Activated naive CD8-positive, alpha-beta T cell treated with anti-CD3 and anti-CD28 coated beads, Interleukin-2, amount 10 ng/mL, durations not matched to agents 7 days and 5 days (primary cell): ENCODE data around the gene TAS2R40. TPM values are rescaled to one million over a fixed set of nuclear protein-coding genes. Genes with fewer than 3 reads are reported as not detected.
A peak's percentile ranks its signal among the peaks of the same experiment; 100 is the strongest.
"Not testable (repeated sequence)": the region's sequence is repeated elsewhere in the genome, so short reads cannot be mapped to it uniquely, and the experiment has no call there.

Experiments
- ATAC-seq: fragments of 150-1000 bp; cut with Tn5 transposase; one replicate; pipeline ENCODE4 v1.10.0; 2021; ENCODE audit warnings: low read depth, moderate library complexity
- POLR2A ChIA-PET: fragments of 350-600 bp; sonication (Branson Sonifier 250); formaldehyde crosslinking; loops from one replicate; lab custom pipeline; 2021; ENCODE audit warnings: antibody characterized with exemption; lab: Charles Lee
- DNase-seq: peaks from one replicate; pipeline ENCODE4 v3.0.0; 2021
- H3K27ac Mint-ChIP-seq: one replicate; pipeline ENCODE4 v1.8.0; 2022; ENCODE audit warnings: mild to moderate bottlenecking, mixed read lengths
- H3K27me3 Mint-ChIP-seq: one replicate; pipeline ENCODE4 v1.8.0; 2022; ENCODE audit warnings: mild to moderate bottlenecking, moderate library complexity, mixed read lengths
- H3K36me3 Mint-ChIP-seq: one replicate; pipeline ENCODE4 v1.8.0; 2021; ENCODE audit warnings: mild to moderate bottlenecking, mixed read lengths
- H3K4me1 Mint-ChIP-seq: one replicate; pipeline ENCODE4 v1.8.0; 2021; ENCODE audit warnings: mixed read lengths
- H3K4me3 Mint-ChIP-seq: one replicate; pipeline ENCODE4 v1.8.0; 2022; ENCODE audit warnings: mild to moderate bottlenecking, moderate library complexity, mixed read lengths
- H3K9me3 Mint-ChIP-seq: one replicate; pipeline ENCODE4 v1.8.0; 2021; ENCODE audit warnings: mixed read lengths
- total RNA-seq, 2 experiments: library from RNA; stranded (reverse); gene quantifications; one replicate each; pipeline ENCODE4 v1.2.3, GENCODE V29; 2021

TAS2R40 gene
- not detected for total RNA-seq

GRCh38 chr7:143221737-143222136, at the start of gene TAS2R40:
Gene TAS2R40 (plus strand): TSS chr7:143222037. CDS start chr7:143222079, 42 bp downstream.
- Mint-ChIP-seq H3K9me3 (no peaks in the 10 kb centered on the region), H3K27ac (no peak within 1 kb of the TSS), H3K4me1 (no peaks in the 10 kb centered on the region), H3K36me3 (no peaks in the 10 kb centered on the region), H3K27me3 (peaks cover 28% of the 10 kb centered on the region), H3K4me3 (no peak within 1 kb of the TSS)
- POLR2A ChIA-PET = no interaction called here
- DNase-seq (no peak), ATAC-seq (no peak)

DNA sequence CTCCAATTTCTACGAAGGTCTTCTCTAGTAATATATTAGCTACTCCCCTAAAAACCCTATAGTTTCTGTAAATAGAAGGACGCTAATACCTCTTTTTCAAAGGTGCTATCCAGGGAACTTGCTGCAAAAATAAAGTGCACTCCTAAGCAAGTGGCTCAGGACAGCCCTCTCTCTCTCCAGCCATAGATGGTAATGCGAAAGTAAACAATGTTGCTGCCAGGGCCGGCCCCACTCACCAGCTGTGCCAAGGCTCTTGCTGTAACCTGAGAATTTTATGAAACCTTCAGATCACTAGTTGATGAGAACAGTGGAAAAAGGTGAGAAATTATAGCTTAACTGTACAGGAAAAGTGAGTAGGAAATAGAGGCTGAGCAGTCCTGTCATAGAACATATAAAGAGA, 49.5 kb upstream of the TAS2R40 start:
- H3K27me3 Mint-ChIP-seq = peaks cover 7% of the 10 kb centered on the region
- H3K27ac Mint-ChIP-seq = no peak overlapping the region
- no peaks in the 10 kb centered on the region for H3K36me3 Mint-ChIP-seq
- DNase-seq = no peak
- no peak overlapping the region for H3K4me3 Mint-ChIP-seq
- no peak for ATAC-seq
- H3K4me1 Mint-ChIP-seq = peaks cover 1% of the 10 kb centered on the region
- H3K9me3 Mint-ChIP-seq = peaks cover 2% of the 10 kb centered on the region
- POLR2A ChIA-PET = interaction anchor here (0.6 kb wide), 1 partner anchor 247 kb away, joined by 3 read pairs; no protein-coding TSS in a partner anchor

DNA sequence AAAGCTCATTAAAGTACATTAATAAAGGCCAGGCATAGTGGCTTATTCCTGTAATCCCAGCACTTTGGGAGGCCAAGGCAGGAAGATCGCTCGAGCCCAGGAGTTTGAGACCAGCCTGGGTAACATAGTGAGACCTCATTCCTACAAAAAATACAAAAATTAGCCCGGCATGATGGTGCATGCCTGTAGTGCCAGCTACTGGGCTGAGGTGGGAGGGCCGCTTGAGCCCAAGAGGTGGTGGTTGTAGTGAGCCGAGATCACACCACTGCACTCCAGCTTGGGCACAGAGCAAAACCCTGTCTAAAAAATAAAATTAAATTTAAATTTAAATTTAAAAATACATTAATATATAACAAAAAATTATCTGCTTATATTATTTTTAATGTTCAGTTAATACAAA, 45.7 kb upstream of the TAS2R40 start:
- POLR2A ChIA-PET = no interaction called here
- H3K27ac Mint-ChIP-seq = no peak overlapping the region
- H3K4me1 Mint-ChIP-seq = peaks cover 1% of the 10 kb centered on the region
- no peaks in the 10 kb centered on the region for H3K36me3 Mint-ChIP-seq
- peaks cover 9% of the 10 kb centered on the region for H3K27me3 Mint-ChIP-seq
- ATAC-seq = no peak
- peaks cover 8% of the 10 kb centered on the region for H3K9me3 Mint-ChIP-seq
- H3K4me3 Mint-ChIP-seq = no peak overlapping the region
- DNase-seq = no peak

GRCh38 chr7:143177374-143178119, 44.3 kb upstream of the TAS2R40 start:
- POLR2A ChIA-PET = no interaction called here
- no peaks in the 10 kb centered on the region for H3K36me3 Mint-ChIP-seq
- no peak overlapping the region for H3K4me3 Mint-ChIP-seq
- H3K27me3 Mint-ChIP-seq = peaks cover 9% of the 10 kb centered on the region
- no peak overlapping the region for H3K27ac Mint-ChIP-seq
- no peaks in the 10 kb centered on the region for H3K4me1 Mint-ChIP-seq
- DNase-seq = no peak
- ATAC-seq = no peak
- H3K9me3 Mint-ChIP-seq = peaks cover 8% of the 10 kb centered on the region

DNA sequence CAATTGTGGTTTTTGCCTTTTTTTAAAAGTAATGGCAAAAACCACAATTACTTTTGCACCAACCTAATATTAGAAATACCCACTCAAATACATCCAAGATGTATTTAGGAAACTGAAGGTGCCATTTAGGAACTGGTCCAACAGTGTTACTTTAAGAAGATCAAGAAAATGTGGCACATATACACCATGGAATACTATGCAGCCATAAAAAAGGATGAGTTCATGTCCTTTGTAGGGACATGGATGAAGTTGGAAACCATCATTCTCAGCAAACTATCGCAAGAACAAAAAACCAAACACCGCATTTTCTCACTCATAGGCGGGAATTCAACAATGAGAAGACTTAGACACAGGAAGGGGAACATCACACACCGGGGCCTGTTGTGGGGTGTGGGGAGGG, 41.1 kb upstream of the TAS2R40 start:
- H3K27ac Mint-ChIP-seq, H3K4me3 Mint-ChIP-seq, H3K36me3 Mint-ChIP-seq, ATAC-seq, POLR2A ChIA-PET, DNase-seq, H3K4me1 Mint-ChIP-seq, H3K9me3 Mint-ChIP-seq: not testable (repeated sequence)
- H3K27me3 Mint-ChIP-seq = peaks cover 15% of the 10 kb centered on the region

- Mint-ChIP-seq H3K36me3 (no peaks in the 10 kb centered on the region), H3K4me1 (no peaks in the 10 kb centered on the region), H3K27me3 (peaks cover 20% of the 10 kb centered on the region), H3K9me3 (peaks cover 8% of the 10 kb centered on the region), H3K4me3 (no peak overlapping the region), H3K27ac (no peak overlapping the region)
- ATAC-seq = no peak
- DNase-seq = no peak
- POLR2A ChIA-PET = no interaction called here
These were observed 40.5 kb upstream of the TAS2R40 start for GRCh38 chr7:143181349-143181748.

DNA sequence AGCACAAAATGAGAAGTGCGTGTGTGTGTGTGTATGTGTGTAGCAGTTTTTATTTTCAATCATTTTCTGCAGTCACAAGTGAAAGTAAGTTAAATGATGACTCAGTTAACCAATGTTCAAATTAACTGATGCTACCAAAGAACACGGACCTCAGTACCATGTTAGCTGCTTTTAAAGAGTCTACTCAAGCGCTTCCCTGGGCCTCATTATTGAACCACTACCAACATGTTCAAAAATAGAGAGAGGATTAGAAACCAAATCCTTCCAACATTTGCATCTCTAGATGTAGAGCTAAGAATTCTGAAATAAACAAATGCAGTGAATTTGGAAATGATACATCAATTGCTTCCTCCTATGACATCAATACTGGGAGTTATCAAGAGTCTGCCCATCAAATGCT, 38.8 kb upstream of the TAS2R40 start, which contains the start of gene TAS2R39:
TAS2R39 (plus strand) TSS at position 396 of the 400 bp plus-strand sequence; CDS start at position 396, 0 bp downstream.
- Mint-ChIP-seq H3K4me1 (no peaks in the 10 kb centered on the region), H3K36me3 (no peaks in the 10 kb centered on the region), H3K9me3 (peaks cover 3% of the 10 kb centered on the region), H3K27ac (no peak within 1 kb of the TSS), H3K4me3 (no peak within 1 kb of the TSS), H3K27me3 (peaks cover 17% of the 10 kb centered on the region)
- POLR2A ChIA-PET = no interaction called here
- ATAC-seq = no peak
- DNase-seq = no peak

GRCh38 chr7:143185551-143185950, 36.3 kb upstream of the TAS2R40 start:
- DNase-seq (no peak), ATAC-seq (no peak)
- H3K4me3 Mint-ChIP-seq = no peak overlapping the region
- H3K9me3 Mint-ChIP-seq = no peaks in the 10 kb centered on the region
- H3K27me3 Mint-ChIP-seq = peaks cover 17% of the 10 kb centered on the region
- no peak overlapping the region for H3K27ac Mint-ChIP-seq
- POLR2A ChIA-PET = no interaction called here
- no peaks in the 10 kb centered on the region for H3K4me1 Mint-ChIP-seq
- no peaks in the 10 kb centered on the region for H3K36me3 Mint-ChIP-seq

DNA sequence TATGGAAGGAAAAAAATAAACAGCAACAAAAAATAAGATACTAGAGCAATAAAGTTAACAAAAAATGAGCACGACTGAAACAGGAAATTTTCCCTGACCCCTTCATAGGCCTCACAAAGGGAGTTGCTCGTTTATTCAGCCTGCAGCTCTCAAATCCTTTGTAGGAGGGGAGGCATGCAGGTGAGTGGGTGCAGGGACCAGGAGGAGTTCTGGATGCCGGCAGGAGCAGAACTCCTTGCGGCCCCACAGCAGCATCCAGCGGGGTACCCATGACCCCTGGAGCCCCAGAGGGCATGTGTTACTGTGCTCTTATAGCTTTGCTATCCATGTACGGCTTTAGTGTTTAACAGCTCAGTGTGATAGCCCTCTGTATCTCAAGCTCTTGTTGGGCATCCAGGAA, 32.8 kb upstream of the TAS2R40 start:
- POLR2A ChIA-PET = no interaction called here
- no peaks in the 10 kb centered on the region for H3K9me3 Mint-ChIP-seq

GRCh38 chr7:143193880-143194279, 28.0 kb upstream of the TAS2R40 start:
- Mint-ChIP-seq H3K9me3 (no peaks in the 10 kb centered on the region), H3K27ac (no peak overlapping the region), H3K27me3 (peaks cover 2% of the 10 kb centered on the region), H3K36me3 (no peaks in the 10 kb centered on the region), H3K4me3 (no peak overlapping the region), H3K4me1 (no peaks in the 10 kb centered on the region)
- DNase-seq (no peak), ATAC-seq (no peak)
- POLR2A ChIA-PET = no interaction called here

More for the DNA sequence above, 32.8 kb upstream of the TAS2R40 start:
- Mint-ChIP-seq H3K36me3 (no peaks in the 10 kb centered on the region), H3K27ac (no peak overlapping the region), H3K27me3 (peaks cover 15% of the 10 kb centered on the region), H3K4me1 (no peaks in the 10 kb centered on the region), H3K4me3 (no peak overlapping the region)
- no peak for ATAC-seq
- no peak for DNase-seq

- DNase-seq (no peak), ATAC-seq (no peak)
- Mint-ChIP-seq H3K36me3 (no peaks in the 10 kb centered on the region), H3K27me3 (peaks cover 20% of the 10 kb centered on the region), H3K4me1 (no peaks in the 10 kb centered on the region), H3K4me3 (no peak overlapping the region), H3K9me3 (no peaks in the 10 kb centered on the region), H3K27ac (no peak overlapping the region)
- POLR2A ChIA-PET = no interaction called here
These were observed 22.8 kb upstream of the TAS2R40 start for GRCh38 chr7:143199040-143199439.

DNA sequence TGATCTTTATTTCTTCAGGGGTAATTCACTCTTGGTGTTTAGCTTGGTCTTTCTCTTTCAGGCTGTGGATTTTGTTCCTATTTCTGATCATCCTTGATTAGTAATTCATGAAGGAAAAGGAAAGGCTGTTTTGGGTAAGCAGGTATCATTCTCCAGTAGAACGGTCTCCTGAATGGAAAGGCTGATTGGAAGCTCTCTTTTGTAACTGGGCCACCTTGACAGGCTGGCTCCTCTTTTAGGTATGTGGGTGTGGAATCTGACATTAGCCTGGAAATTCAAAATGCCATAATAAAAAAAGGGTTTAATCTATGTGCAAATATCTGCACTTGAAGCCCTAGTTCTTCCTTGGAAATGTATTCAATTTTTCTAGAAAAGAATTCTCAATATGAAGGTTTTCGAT, 19.7 kb upstream of the TAS2R40 start:
- no peak for ATAC-seq
- Mint-ChIP-seq H3K36me3 (no peaks in the 10 kb centered on the region), H3K27me3 (peaks cover 23% of the 10 kb centered on the region), H3K9me3 (no peaks in the 10 kb centered on the region), H3K4me3 (no peak overlapping the region), H3K27ac (no peak overlapping the region), H3K4me1 (peaks cover 8% of the 10 kb centered on the region)
- POLR2A ChIA-PET = no interaction called here
- no peak for DNase-seq

DNA sequence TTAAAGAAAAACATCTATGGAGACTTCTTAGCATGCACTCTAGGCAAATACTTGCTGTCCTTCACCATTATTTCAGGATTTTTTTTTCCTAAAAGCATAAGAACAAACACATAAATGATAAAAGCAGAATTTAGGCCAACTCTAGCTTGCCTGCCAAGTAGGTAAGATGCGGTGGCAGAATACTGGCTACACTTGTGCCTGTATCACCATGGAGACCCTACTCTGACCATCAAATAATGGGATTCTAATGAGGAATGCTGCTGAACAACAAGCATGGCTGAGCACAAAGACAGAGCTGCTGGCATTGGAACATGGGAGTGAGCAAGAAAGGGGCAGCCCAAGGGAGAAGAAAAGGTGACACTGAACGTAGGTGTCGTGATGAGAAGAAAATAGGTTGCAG, 18.5 kb upstream of the TAS2R40 start:
- ATAC-seq (no peak), DNase-seq (no peak)
- Mint-ChIP-seq H3K27ac (no peak overlapping the region), H3K4me1 (peaks cover 8% of the 10 kb centered on the region), H3K4me3 (no peak overlapping the region), H3K27me3 (peaks cover 21% of the 10 kb centered on the region), H3K9me3 (no peaks in the 10 kb centered on the region), H3K36me3 (no peaks in the 10 kb centered on the region)
- POLR2A ChIA-PET = no interaction called here

DNA sequence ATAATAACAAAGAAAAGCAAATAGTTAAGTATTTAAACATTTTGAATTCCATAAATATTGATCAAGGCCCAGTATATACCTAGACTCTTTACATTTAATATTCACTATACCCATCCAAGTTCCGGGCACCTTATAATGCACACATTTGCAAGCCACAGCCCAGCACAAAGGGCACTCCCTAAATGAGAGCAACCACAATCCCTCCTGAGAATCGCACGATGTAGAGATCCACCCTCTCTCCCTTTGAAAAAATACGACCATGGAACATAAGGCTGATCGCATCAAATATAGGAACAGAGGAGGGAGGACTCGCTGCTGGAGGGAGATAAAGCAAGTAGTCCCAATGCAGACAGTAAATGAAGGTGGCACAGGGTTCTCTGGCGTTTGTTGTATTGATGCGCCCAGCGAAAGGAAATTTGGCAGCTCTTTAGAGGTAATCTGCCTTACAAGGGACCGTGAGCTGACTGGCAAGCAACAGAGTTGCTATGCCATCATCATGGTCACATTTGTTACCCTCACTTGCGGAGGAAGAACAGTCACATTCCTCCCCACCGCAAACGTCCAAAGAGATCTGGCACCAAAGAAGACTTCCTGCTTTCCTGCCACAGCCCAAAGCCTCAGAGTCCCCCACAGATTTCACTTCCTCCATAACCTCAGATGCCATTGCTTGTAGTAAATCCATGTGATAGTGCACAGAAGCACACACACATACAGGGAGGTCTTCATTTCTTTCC, 16.1 kb upstream of the TAS2R40 start:
- peak overlapping the region; percentile 37 for H3K4me3 Mint-ChIP-seq
- DNase-seq = no peak

More for the DNA sequence above, 16.1 kb upstream of the TAS2R40 start:
- peak; percentile 76 for ATAC-seq
- peaks cover 19% of the 10 kb centered on the region for H3K27me3 Mint-ChIP-seq
- POLR2A ChIA-PET = no interaction called here
- H3K4me1 Mint-ChIP-seq = peaks cover 8% of the 10 kb centered on the region
- no peaks in the 10 kb centered on the region for H3K9me3 Mint-ChIP-seq
- H3K36me3 Mint-ChIP-seq = no peaks in the 10 kb centered on the region
- H3K27ac Mint-ChIP-seq = no peak overlapping the region
